Upper lobe of left lung (tissue), 6 donors: Measurements from ENCODE around the gene SMG9. TPM values are rescaled to one million over a fixed set of nuclear protein-coding genes. Genes with fewer than 3 reads are reported as not detected.
A peak's percentile ranks its signal among the peaks of the same experiment; 100 is the strongest.

Experiments used
- ATAC-seq, 2 donors: fragments of 200-7000 bp; cut with Tn5 transposase; one replicate each; pipeline ENCODE4 v1.9.1; 2022; ENCODE audit warnings: mild to moderate bottlenecking in 2 of 2, moderate library complexity in 2 of 2; ENCODE audit not compliant: low FRiP score in 2 of 2
- DNase-seq, 2 donors: peaks; one replicate each; pipeline ENCODE4 v3.0.0-alpha.2; 2019 to 2020
- H3K27ac ChIP-seq, 4 donors: fragments of 200-600 bp; sonication (generic); one replicate each; pipeline ENCODE4 v1.5.1; 2016 to 2019
- H3K27me3 ChIP-seq, 4 donors: fragments of 200-600 bp; sonication (generic); one replicate each; pipeline ENCODE4 v1.5.1; 2017 to 2019
- H3K36me3 ChIP-seq, 4 donors: fragments of 200-600 bp; sonication (generic); one replicate each; pipeline ENCODE4 v1.5.1; 2016 to 2019
- H3K4me1 ChIP-seq, 4 donors: fragments of 200-600 bp; sonication (generic); one replicate each; pipeline ENCODE4 v1.5.1; 2018 to 2019
- H3K4me3 ChIP-seq, 4 donors: fragments of 200-600 bp; sonication (generic); one replicate each; pipeline ENCODE4 v1.5.1; 2017 to 2019; ENCODE audit warnings: mild to moderate bottlenecking in 2 of 4, moderate library complexity in 1 of 4
- H3K9me3 ChIP-seq, 4 donors: fragments of 200-600 bp; sonication (generic); one replicate each; pipeline ENCODE4 v1.5.1; 2018 to 2019
- CTCF ChIP-seq, 6 experiments: fragments of 450-650 bp in 4 of 6; fragments of 200-600 bp in 2 of 6; sonication (generic) in 2 of 6; IDR thresholded peaks; one replicate each; pipeline ENCODE4 v1.5.1; 2016 to 2019; ENCODE audit warnings: antibody characterized with exemption in 6 of 6
- EP300 ChIP-seq, 4 donors: sonication (generic); formaldehyde crosslinking; IDR thresholded peaks; one replicate each; pipeline ENCODE4 v1.5.1; 2017; ENCODE audit warnings: antibody characterized with exemption in 4 of 4, control low read depth in 2 of 4
- POLR2A ChIP-seq, 4 donors: fragments of 450-650 bp; IDR thresholded peaks; one replicate each; pipeline ENCODE4 v1.5.1; 2016 to 2017; ENCODE audit warnings: antibody characterized with exemption in 4 of 4, mild to moderate bottlenecking in 2 of 4
- POLR2AphosphoS5 ChIP-seq, 2 donors: sonication (generic); formaldehyde crosslinking; IDR thresholded peaks; one replicate each; pipeline ENCODE4 v1.5.1; 2017; ENCODE audit warnings: antibody characterized with exemption in 2 of 2
- WGBS, 2 donors: methylation state at CpG; one replicate each; pipeline ENCODE4 v1.1.5; 2017 to 2018; 5-methylcytosine and 5-hydroxymethylcytosine counted together
- total RNA-seq, 6 donors: library from RNA; depleted of rRNA in 4 of 6; stranded (reverse); fragments of >200 nt in 4 of 6; gene quantifications; one replicate each; pipeline versions ENCODE4 v1.1.0 to v1.2.1, GENCODE V29; 2016 to 2021
- donor health status: DM: no; HTN: no; CAD: no; lungs with moderate emphysema.
- donor health status: DM: no; HTN: yes; CAD: no; lungs with severe emphysema.

SMG9 gene
- total RNA-seq, 6 donors from 2014 or later = 23.0 to 119 (median 52.9) TPM

- TF ChIP-seq EP300 (IDR thresholded peaks at IDR 0.05) (no peak), POLR2A (IDR thresholded peaks at IDR 0.05) (peak in 1 of 4 donors; percentile 55), CTCF (IDR thresholded peaks at IDR 0.05) (no peak), POLR2AphosphoS5 (IDR thresholded peaks at IDR 0.05) (peak in 1 of 2 donors; percentile 19)
- no peaks in the 10 kb centered on the region for H3K9me3 ChIP-seq
- peak within 1 kb of the TSS in 3 of 4 donors; percentile 29 to 78 (median 52) for H3K27ac ChIP-seq
- DNase-seq (peak in 1 of 2 donors; percentile 79), ATAC-seq (peak in 1 of 2 donors; percentile 18)
- H3K36me3 ChIP-seq = no peaks in the 10 kb centered on the region
- H3K4me3 ChIP-seq = peak within 1 kb of the TSS in 3 of 4 donors; percentile 9 to 37 (median 34)
- WGBS, 2 donors = 20 to 42% methylated on average over 6 to 11 of the region's 19 CpGs
- H3K4me1 ChIP-seq = peaks cover 37 to 61% (median 47%) of the 10 kb centered on the region in 4 donors
- no peaks in the 10 kb centered on the region for H3K27me3 ChIP-seq
Measured at GRCh38 chr19:43780706-43781525, 26.2 kb upstream of the SMG9 start, which contains the start of gene KCNN4. KCNN4 (minus strand) TSS chr19:43780973; CDS start chr19:43780861, 112 bp downstream.

- WGBS, 2 donors = 13 to 32% methylated on average over 3 of the region's 3 CpGs
- Histone ChIP-seq H3K4me3 (peak overlapping the region in 3 of 4 donors; percentile 9 to 37 (median 27)), H3K27ac (peak overlapping the region in 2 of 4 donors; percentile 52 to 78), H3K27me3 (no peaks in the 10 kb centered on the region), H3K36me3 (no peaks in the 10 kb centered on the region), H3K9me3 (no peaks in the 10 kb centered on the region), H3K4me1 (peaks cover 36 to 63% (median 45%) of the 10 kb centered on the region in 4 donors)
- no peak for DNase-seq
- TF ChIP-seq POLR2AphosphoS5 (IDR thresholded peaks at IDR 0.05) = no peak
- peak in 1 of 6 experiments; percentile 6 for TF ChIP-seq CTCF (IDR thresholded peaks at IDR 0.05)
- TF ChIP-seq EP300 (IDR thresholded peaks at IDR 0.05) = no peak
- ATAC-seq = no peak
Measured at GRCh38 chr19:43779820-43780219, 25.1 kb upstream of the SMG9 start.

DNA sequence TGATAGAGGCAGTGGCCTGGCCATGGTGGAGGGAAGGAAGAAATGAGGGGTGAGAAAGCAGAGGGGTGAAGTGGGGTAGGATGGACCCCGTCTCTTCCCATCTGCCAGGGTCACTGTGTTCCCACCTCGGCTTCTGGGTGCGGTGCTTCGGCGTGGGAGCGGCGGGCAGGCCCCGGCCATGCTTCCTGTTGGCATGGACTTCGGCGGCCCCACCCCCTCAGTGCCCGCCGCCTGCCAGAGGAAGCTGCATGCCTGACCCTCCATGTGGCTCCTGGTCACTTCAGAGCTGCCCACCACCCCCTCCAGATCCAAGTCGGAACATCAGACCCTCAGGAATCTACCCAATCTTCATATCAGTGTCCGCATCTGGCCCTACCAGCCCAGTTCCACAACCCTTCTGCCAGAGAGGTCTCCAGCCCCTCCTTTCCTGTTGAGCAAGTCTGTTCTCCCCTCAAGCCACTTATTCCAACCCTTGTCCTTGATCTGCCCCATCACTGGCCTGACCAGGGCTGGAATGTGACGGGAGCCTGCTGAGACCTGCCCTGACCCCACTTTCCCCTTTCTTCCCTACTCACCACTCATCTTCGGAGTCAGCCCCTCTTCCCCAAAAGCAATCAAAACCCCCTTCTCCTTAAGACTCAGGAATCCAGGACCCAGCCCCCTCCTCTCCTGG, 24.5 kb upstream of the SMG9 start:
- peak overlapping the region; percentile 28 to 78 (median 52) for H3K27ac ChIP-seq
- ATAC-seq (no peak), DNase-seq (peak; percentile 69 to 85)
- H3K36me3 ChIP-seq = no peaks in the 10 kb centered on the region
- H3K27me3 ChIP-seq = no peaks in the 10 kb centered on the region
- peaks cover 38 to 63% (median 45%) of the 10 kb centered on the region in 4 donors for H3K4me1 ChIP-seq
- 45 to 53% methylated on average over 7 to 16 of the region's 16 CpGs for WGBS, 2 donors
- TF ChIP-seq CTCF (IDR thresholded peaks at IDR 0.05) (no peak), POLR2AphosphoS5 (IDR thresholded peaks at IDR 0.05) (peak in 1 of 2 donors; percentile 56), EP300 (IDR thresholded peaks at IDR 0.05) (peak in 2 of 4 donors; percentile 9 to 39), POLR2A (IDR thresholded peaks at IDR 0.05) (no peak)
- no peaks in the 10 kb centered on the region for H3K9me3 ChIP-seq
- peak overlapping the region in 3 of 4 donors; percentile 9 to 37 (median 27) for H3K4me3 ChIP-seq

DNA sequence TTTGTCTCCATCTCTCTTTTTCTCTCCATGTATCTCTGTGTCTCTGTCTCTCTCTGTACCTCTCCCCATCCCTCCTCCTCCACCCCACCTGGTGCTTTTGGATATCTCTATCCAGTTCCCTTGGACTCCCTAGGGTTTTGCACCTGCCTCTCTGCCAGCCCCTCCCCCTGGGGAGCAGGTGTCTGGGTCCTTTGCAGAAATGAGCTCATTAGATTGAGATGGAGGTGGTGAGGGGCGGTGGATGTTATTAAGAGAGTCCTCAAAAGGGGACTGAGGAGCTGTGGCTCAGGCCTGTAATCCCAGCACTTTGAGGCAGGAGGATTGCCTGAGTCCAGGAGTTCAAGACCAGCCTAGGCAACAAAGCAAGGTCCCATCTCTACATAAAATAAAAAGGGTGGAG, 23.9 kb upstream of the SMG9 start:
- no peak for TF ChIP-seq POLR2A (IDR thresholded peaks at IDR 0.05)
- TF ChIP-seq EP300 (IDR thresholded peaks at IDR 0.05) = no peak
- TF ChIP-seq POLR2AphosphoS5 (IDR thresholded peaks at IDR 0.05) = no peak
- TF ChIP-seq CTCF (IDR thresholded peaks at IDR 0.05) = no peak
- no peaks in the 10 kb centered on the region for H3K36me3 ChIP-seq
- H3K27me3 ChIP-seq = no peaks in the 10 kb centered on the region
- H3K9me3 ChIP-seq = no peaks in the 10 kb centered on the region
- no peak overlapping the region for H3K4me3 ChIP-seq
- ATAC-seq (no peak), DNase-seq (no peak)
- H3K27ac ChIP-seq = peak overlapping the region in 3 of 4 donors; percentile 28 to 78 (median 52)
- 87 to 100% methylated on average over 1 of the region's 1 CpG for WGBS, 2 donors
- peaks cover 42 to 68% (median 49%) of the 10 kb centered on the region in 4 donors for H3K4me1 ChIP-seq
